HG03060 (cell line): ENCODE data around the gene CEACAM6.

Experiments
- ATAC-seq: cut with Tn5 transposase; IDR thresholded peaks from one replicate; pipeline ENCODE4 v1.9.1; 2021; ENCODE audit warnings: low read depth, moderate number of reproducible peaks; ENCODE audit not compliant: unreplicated experiment

CEACAM6 gene

GRCh38 chr19:41793414-41793727 is 38.0 kb downstream of the CEACAM6 start:
- ATAC-seq, result no peak

GRCh38 chr19:41795031-41795461 is 39.7 kb downstream of the CEACAM6 start:
- ATAC-seq, result no peak

GRCh38 chr19:41796362-41796761 is 41.0 kb downstream of the CEACAM6 start, which contains the start of gene CEACAM3:
TSS of gene CEACAM3 (plus strand) at chr19:41796587. CDS start at chr19:41796678, 91 bp downstream.
- ATAC-seq, result no peak

- ATAC-seq, result no peak
These were observed 41.6 kb downstream of the CEACAM6 start for GRCh38 chr19:41796901-41797300.

GRCh38 chr19:41799444-41800000 is 44.2 kb downstream of the CEACAM6 start:
- ATAC-seq, result no peak

- ATAC-seq, result no peak
These were observed 45.7 kb downstream of the CEACAM6 start for GRCh38 chr19:41801031-41801430.

- ATAC-seq, result no peak
These were observed 46.5 kb downstream of the CEACAM6 start for GRCh38 chr19:41801792-41802211.

GRCh38 chr19:41802770-41803169 is 47.4 kb downstream of the CEACAM6 start:
- no peak for ATAC-seq

- ATAC-seq, result no peak
These were observed 49.0 kb downstream of the CEACAM6 start for GRCh38 chr19:41804336-41804735.

GRCh38 chr19:41807176-41807575 is 51.8 kb downstream of the CEACAM6 start:
- no peak for ATAC-seq

GRCh38 chr19:41808663-41809566 is 53.6 kb downstream of the CEACAM6 start:
- no peak for ATAC-seq

- no peak for ATAC-seq
These were observed 55.0 kb downstream of the CEACAM6 start for GRCh38 chr19:41810301-41810700.

- ATAC-seq, result no peak
These were observed 55.7 kb downstream of the CEACAM6 start for GRCh38 chr19:41811036-41811435.

- ATAC-seq, result no peak
These were observed 56.7 kb downstream of the CEACAM6 start for GRCh38 chr19:41811981-41812380.

GRCh38 chr19:41813911-41814310 is 58.6 kb downstream of the CEACAM6 start:
- ATAC-seq, result no peak

GRCh38 chr19:41815301-41815700 is 60.0 kb downstream of the CEACAM6 start:
- no peak for ATAC-seq

GRCh38 chr19:41816761-41817160 is 61.4 kb downstream of the CEACAM6 start:
- ATAC-seq, result no peak

- ATAC-seq, result no peak
These were observed 65.8 kb downstream of the CEACAM6 start for GRCh38 chr19:41821003-41821735.
